Right lobe of liver (tissue), 6 donors: Measurements from ENCODE around the gene ENTPD1. TPM values are rescaled to one million over a fixed set of nuclear protein-coding genes. Genes with fewer than 3 reads are reported as not detected.

Source experiments
- ATAC-seq, 4 donors: fragments of 200-7000 bp; cut with Tn5 transposase; one replicate each; pipeline ENCODE4 v1.9.1; 2020; ENCODE audit warnings: mild to moderate bottlenecking in 4 of 4, moderate library complexity in 4 of 4
- DNase-seq, 3 donors: peaks; one replicate each; pipeline ENCODE4 v3.0.0-alpha.2; 2020
- H3K27ac ChIP-seq, 3 donors: fragments of 200-600 bp; one replicate each; pipeline ENCODE4 v1.8.0; 2022
- H3K27me3 ChIP-seq, 2 donors: fragments of 200-600 bp; one replicate each; pipeline ENCODE4 v1.8.0; 2022
- H3K36me3 ChIP-seq, 4 donors: fragments of 200-600 bp; sonication (generic) in 1 of 4; one replicate each; pipeline versions ENCODE4 v1.5.1 to v1.8.0; 2017 to 2022; ENCODE audit warnings: control low read depth in 1 of 4
- H3K4me1 ChIP-seq, 4 donors: fragments of 200-600 bp; sonication (generic) in 1 of 4; one replicate each; pipeline versions ENCODE4 v1.5.1 to v1.8.0; 2017 to 2022; ENCODE audit warnings: control low read depth in 1 of 4
- H3K4me3 ChIP-seq, 3 donors: fragments of 200-600 bp; one replicate each; pipeline ENCODE4 v1.8.0; 2022
- H3K9me3 ChIP-seq, 4 donors: fragments of 200-600 bp; sonication (generic) in 1 of 4; one replicate each; pipeline versions ENCODE4 v1.5.1 to v1.8.0; 2017 to 2022; ENCODE audit warnings: control low read depth in 1 of 4
- CTCF ChIP-seq, 4 donors: fragments of 200-600 bp in 3 of 4; fragments of 450-650 bp in 1 of 4; IDR thresholded peaks; one replicate each; pipeline versions ENCODE4 v1.5.1 to v1.8.0; 2016 to 2022; ENCODE audit warnings: antibody characterized with exemption in 4 of 4, mild to moderate bottlenecking in 2 of 4
- POLR2A ChIP-seq: fragments of 450-650 bp; IDR thresholded peaks from one replicate; pipeline ENCODE4 v1.6.1; 2017; ENCODE audit warnings: antibody characterized with exemption, mild to moderate bottlenecking
- WGBS: methylation state at CpG from one replicate; pipeline ENCODE4 v1.1.6; 2018; ENCODE audit warnings: low coverage, low lambda C conversion rate; ENCODE audit not compliant: insufficient coverage; ENCODE audit errors: missing lambda C conversion rate; 5-methylcytosine and 5-hydroxymethylcytosine counted together
- intact Hi-C, 2 donors: fragments of 100-400 bp; cut with DNase I; formaldehyde crosslinking; loops; one replicate each; pipeline versions ENCODE4 v1.11.2 to v1.14.1; 2022
- total RNA-seq, 6 experiments: library from RNA; depleted of rRNA in 2 of 6; stranded (reverse); fragments of >200 nt in 2 of 6; fragmentation: NEBNext Ultra II Directional in 3 of 6; extraction: Animal tissue kit (Norgen Biotek cat#: 25700) in 3 of 6; gene quantifications; one replicate each; pipeline versions ENCODE4 v1.1.0 to v1.2.4, GENCODE V29; 2016 to 2023
- donor health status: DM: no; HTN: yes; CAD: no.
- donor health status: DM: no; HTN: no; CAD: no.
- donor health status: DM: no; HTN: no; CAD: no.
- donor health status: DM: no; HTN: yes; CAD: no.
- donor health status: DM: no; HTN: yes; CAD: no.

ENTPD1 gene
- total RNA-seq, 6 experiments from 2014 or later: 1.8 to 4.7 (median 3.6) TPM

DNA sequence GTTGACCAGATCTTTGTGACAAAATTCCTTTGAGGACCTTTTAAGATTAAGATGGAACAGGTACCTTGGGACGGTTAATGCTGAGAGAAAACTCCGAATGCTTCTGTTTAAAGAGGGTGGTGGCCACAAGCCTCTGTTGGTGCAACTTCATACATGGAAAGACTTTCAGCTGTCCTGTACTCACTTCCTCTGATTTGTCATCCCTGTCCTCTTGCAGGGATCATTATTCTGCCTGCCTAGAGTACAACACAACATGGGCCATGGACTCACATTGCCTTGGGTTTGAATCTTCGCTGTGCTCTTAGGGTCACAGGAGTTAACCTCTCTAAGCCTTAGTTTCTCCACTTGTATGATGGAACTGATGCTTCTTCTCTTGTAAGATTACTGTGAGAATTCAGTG, 75.1 kb downstream of the ENTPD1 start:
- no peak for DNase-seq
- intact Hi-C loops: no loop called here
- Histone ChIP-seq H3K9me3 (no peaks in the 10 kb centered on the region), H3K4me1 (no peaks in the 10 kb centered on the region), H3K27ac (no peak overlapping the region), H3K4me3 (no peak overlapping the region), H3K36me3 (no peaks in the 10 kb centered on the region), H3K27me3 (no peaks in the 10 kb centered on the region)
- no CpG with 5 or more reads among the region's 3 CpGs for WGBS
- ATAC-seq: no peak
- TF ChIP-seq CTCF (IDR thresholded peaks at IDR 0.05) (no peak), POLR2A (no peak)

DNA sequence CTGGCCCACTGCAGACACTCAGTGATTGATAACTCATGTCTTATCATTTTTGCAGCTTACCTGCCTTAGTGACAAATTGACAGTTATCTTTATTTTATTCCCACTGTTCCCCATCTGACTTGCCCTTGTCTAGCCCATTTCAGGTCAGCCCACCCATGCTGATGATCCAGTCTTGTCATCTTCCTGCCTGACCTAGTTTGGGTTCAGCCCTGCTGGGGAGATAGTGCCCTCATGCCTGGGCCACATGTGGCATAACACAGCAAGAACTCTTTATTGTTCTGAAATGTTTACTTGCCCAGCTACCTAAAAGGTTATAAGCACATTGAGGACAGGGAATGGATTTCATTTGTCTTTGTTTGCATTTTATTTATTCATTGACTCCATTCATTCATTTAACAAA, 75.6 kb downstream of the ENTPD1 start:
- no peaks in the 10 kb centered on the region for H3K36me3 ChIP-seq
- no peak for TF ChIP-seq CTCF (IDR thresholded peaks at IDR 0.05)
- TF ChIP-seq POLR2A: no peak
- H3K4me3 ChIP-seq: no peak overlapping the region
- no peak overlapping the region for H3K27ac ChIP-seq
- no peak for ATAC-seq
- intact Hi-C loops: no loop called here
- H3K4me1 ChIP-seq: no peaks in the 10 kb centered on the region
- H3K27me3 ChIP-seq: no peaks in the 10 kb centered on the region
- no peaks in the 10 kb centered on the region for H3K9me3 ChIP-seq
- no peak for DNase-seq

- WGBS: 59% methylated on average over 5 of the region's 6 CpGs
- no peaks in the 10 kb centered on the region for H3K36me3 ChIP-seq
- no peak overlapping the region for H3K27ac ChIP-seq
- no peaks in the 10 kb centered on the region for H3K27me3 ChIP-seq
- H3K4me3 ChIP-seq: no peak overlapping the region
- DNase-seq (no peak), ATAC-seq (peak in 3 of 4 donors; percentile 27 to 50 (median 32))
- H3K9me3 ChIP-seq: no peaks in the 10 kb centered on the region
- TF ChIP-seq POLR2A (no peak), CTCF (IDR thresholded peaks at IDR 0.05) (no peak)
- H3K4me1 ChIP-seq: no peaks in the 10 kb centered on the region
- intact Hi-C loops: no loop called here
Observed at GRCh38 chr10:95832216-95833041, 76.5 kb downstream of the ENTPD1 start.

GRCh38 chr10:95833042-95833610, 77.2 kb downstream of the ENTPD1 start:
- no peak for DNase-seq
- Histone ChIP-seq H3K9me3 (no peaks in the 10 kb centered on the region), H3K36me3 (no peaks in the 10 kb centered on the region), H3K4me3 (no peak overlapping the region), H3K27me3 (no peaks in the 10 kb centered on the region), H3K27ac (no peak overlapping the region), H3K4me1 (no peaks in the 10 kb centered on the region)
- ATAC-seq: no peak
- 31% methylated on average over 1 of the region's 1 CpG for whole genome bisulfite sequencing
- intact Hi-C loops: no loop called here
- TF ChIP-seq CTCF (IDR thresholded peaks at IDR 0.05) (no peak), POLR2A (no peak)
